H9 (cell line): ENCODE measurements around the gene OAS2. TPM values are rescaled to one million over a fixed set of nuclear protein-coding genes. Genes with fewer than 3 reads are reported as not detected.

Source experiments
- DNase-seq: peaks from one replicate; pipeline ENCODE4 v3.0.0-alpha.2; 2017
- H2AFZ ChIP-seq: one replicate; pipeline ENCODE4 v1.6.1; 2013; ENCODE audit warnings: mild to moderate bottlenecking, low read length, control low read depth, moderate library complexity
- H2AK5ac ChIP-seq: 2 replicates; pipeline ENCODE4 v1.6.1; 2013; ENCODE audit warnings: low read length, control low read depth, mixed read lengths; ENCODE audit not compliant: insufficient read length
- H2BK120ac ChIP-seq: one replicate; pipeline ENCODE4 v1.6.1; 2013; ENCODE audit warnings: low read depth, mild to moderate bottlenecking, low read length, control low read depth, inconsistent platforms; ENCODE audit not compliant: poor library complexity, severe bottlenecking
- H2BK12ac ChIP-seq: 2 replicates; pipeline ENCODE4 v1.6.1; 2013; ENCODE audit warnings: low read length, control low read depth, mixed read lengths, low read depth; ENCODE audit not compliant: insufficient read length
- H2BK15ac ChIP-seq: 2 replicates; pipeline ENCODE4 v1.6.1; 2013; ENCODE audit warnings: low read depth, low read length, control low read depth
- H2BK20ac ChIP-seq: one replicate; pipeline ENCODE4 v1.6.1; 2013; ENCODE audit warnings: low read depth, mild to moderate bottlenecking, low read length, control low read depth, inconsistent platforms; ENCODE audit not compliant: poor library complexity, severe bottlenecking
- H2BK5ac ChIP-seq: 2 replicates; pipeline ENCODE4 v1.6.1; 2013; ENCODE audit warnings: low read length, control low read depth, mixed read lengths; ENCODE audit not compliant: insufficient read length
- H3K14ac ChIP-seq: 2 replicates; pipeline ENCODE4 v1.6.1; 2013; ENCODE audit warnings: low read length, control low read depth; ENCODE audit not compliant: insufficient read depth
- H3K18ac ChIP-seq: 2 replicates; pipeline ENCODE4 v1.6.1; 2013; ENCODE audit warnings: low read depth, mild to moderate bottlenecking, mixed read lengths, low read length, control low read depth; ENCODE audit not compliant: insufficient read length
- H3K23ac ChIP-seq: 2 replicates; pipeline ENCODE4 v1.6.1; 2013; ENCODE audit warnings: low read length, control low read depth, mixed read lengths, low read depth; ENCODE audit not compliant: insufficient read length
- H3K23me2 ChIP-seq: 2 replicates; pipeline ENCODE4 v1.6.1; 2013; ENCODE audit warnings: low read depth, mild to moderate bottlenecking, mixed read lengths, low read length, control low read depth; ENCODE audit not compliant: insufficient read length, poor library complexity, severe bottlenecking
- H3K27ac ChIP-seq: 2 replicates; pipeline ENCODE4 v1.5.1; 2013; ENCODE audit warnings: low read length, control low read depth, mixed read lengths, low read depth; ENCODE audit not compliant: insufficient read length
- H3K27me3 ChIP-seq: 2 replicates; pipeline ENCODE4 v1.6.1; 2013; ENCODE audit warnings: low read length, control low read depth, inconsistent platforms; ENCODE audit not compliant: insufficient read depth
- H3K4ac ChIP-seq: 2 replicates; pipeline ENCODE4 v1.6.1; 2013; ENCODE audit warnings: low read depth, mild to moderate bottlenecking, control low read depth, inconsistent platforms, low read length, moderate library complexity
- H3K4me1 ChIP-seq: 2 replicates; pipeline ENCODE4 v1.6.1; 2013; ENCODE audit warnings: low read length, control low read depth, inconsistent platforms; ENCODE audit not compliant: insufficient read depth
- H3K4me2 ChIP-seq: 2 replicates; pipeline ENCODE4 v1.6.1; 2013; ENCODE audit warnings: low read length, control low read depth, mixed read lengths; ENCODE audit not compliant: insufficient read length, insufficient read depth
- H3K56ac ChIP-seq: 2 replicates; pipeline ENCODE4 v1.6.1; 2013; ENCODE audit warnings: low read depth, mild to moderate bottlenecking, mixed read lengths, low read length, control low read depth; ENCODE audit not compliant: insufficient read length
- H3K79me1 ChIP-seq: 2 replicates; pipeline ENCODE4 v1.6.1; 2013; ENCODE audit warnings: low read depth, mild to moderate bottlenecking, moderate library complexity, low read length, control low read depth, inconsistent platforms; ENCODE audit not compliant: insufficient read depth, poor library complexity, severe bottlenecking
- H3K79me2 ChIP-seq: 2 replicates; pipeline ENCODE4 v1.6.1; 2013; ENCODE audit warnings: low read length, control low read depth, inconsistent platforms; ENCODE audit not compliant: insufficient read depth
- H3K9ac ChIP-seq: 2 replicates; pipeline ENCODE4 v1.6.1; 2013; ENCODE audit warnings: low read length, control low read depth, mixed read lengths; ENCODE audit not compliant: insufficient read length; ENCODE audit errors: extremely low read depth
- H3K9me3 ChIP-seq: one replicate; pipeline ENCODE4 v1.6.1; 2013; ENCODE audit warnings: low read depth, low read length, inconsistent platforms; ENCODE audit not compliant: control insufficient read depth
- H3T11ph ChIP-seq: one replicate; pipeline ENCODE4 v1.6.1; 2013; ENCODE audit warnings: mild to moderate bottlenecking, low read length, control low read depth, inconsistent platforms
- H4K20me1 ChIP-seq: one replicate; pipeline ENCODE4 v1.6.1; 2013; ENCODE audit not compliant: control insufficient read depth, insufficient read length, insufficient read depth
- H4K5ac ChIP-seq: 2 replicates; pipeline ENCODE4 v1.6.1; 2013; ENCODE audit warnings: low read depth, mild to moderate bottlenecking, mixed read lengths, low read length, control low read depth; ENCODE audit not compliant: insufficient read length
- H4K8ac ChIP-seq: replicated peaks from 2 replicates; pipeline ENCODE4 v1.6.1; 2013; ENCODE audit warnings: low read length, control low read depth, mixed read lengths, low read depth; ENCODE audit not compliant: insufficient read length
- H4K91ac ChIP-seq: 2 replicates; pipeline ENCODE4 v1.6.1; 2013; ENCODE audit warnings: low read depth, mild to moderate bottlenecking, moderate library complexity, mixed read lengths, low read length, control low read depth; ENCODE audit not compliant: insufficient read length
- H3K27ac Mint-ChIP-seq, 3 experiments: 2 replicates in 2 of 3; 3 replicates in 1 of 3; pipeline ENCODE4 v1.8.0; 2020 to 2021; ENCODE audit warnings: mixed read lengths in 3 of 3, mild to moderate bottlenecking in 1 of 3, moderate library complexity in 1 of 3
- H3K27me3 Mint-ChIP-seq: 2 replicates; pipeline ENCODE4 v1.8.0; 2021; ENCODE audit warnings: low read depth, mild to moderate bottlenecking, moderate library complexity, mixed read lengths
- H3K36me3 Mint-ChIP-seq, 3 experiments: 2 replicates in 2 of 3; 3 replicates in 1 of 3; pipeline ENCODE4 v1.8.0; 2020 to 2021; ENCODE audit warnings: low read depth in 3 of 3, mixed read lengths in 3 of 3; ENCODE audit not compliant: insufficient read depth in 1 of 3
- H3K4me1 Mint-ChIP-seq, 2 experiments: 2 replicates each; pipeline ENCODE4 v1.8.0; 2020; ENCODE audit warnings: mixed read lengths in 2 of 2
- H3K4me3 Mint-ChIP-seq, 2 experiments: 2 replicates in 1 of 2; 3 replicates in 1 of 2; pipeline ENCODE4 v1.8.0; 2020 to 2021; ENCODE audit warnings: mild to moderate bottlenecking in 2 of 2, mixed read lengths in 2 of 2, moderate library complexity in 1 of 2
- H3K9me3 Mint-ChIP-seq, 2 experiments: 2 replicates in 1 of 2; 3 replicates in 1 of 2; pipeline ENCODE4 v1.8.0; 2020; ENCODE audit warnings: mild to moderate bottlenecking in 2 of 2, mixed read lengths in 2 of 2, moderate library complexity in 1 of 2
- WGBS: extraction: QIAGEN DNeasy Blood & Tissue Kit; methylation state at CpG from one replicate; pipeline ENCODE4 v1.1.7; 2013; ENCODE audit warnings: missing lambda C conversion rate, low lambda C conversion rate, mixed read lengths; ENCODE audit not compliant: insufficient read length; ENCODE audit errors: extremely low coverage; 5-methylcytosine and 5-hydroxymethylcytosine counted together
- total RNA-seq: library from RNA; stranded (reverse); gene quantifications from 2 replicates; pipeline ENCODE4 v1.2.1, GENCODE V29; 2021
- TF ChIP-seq, protein P1 (sequence below): fragments of 200-600 bp; sonication (generic); conservative IDR thresholded peaks from 3 replicates; pipeline ENCODE4 v1.8.0; 2021; ENCODE audit warnings: antibody characterized with exemption, mild to moderate bottlenecking

OAS2 gene
- total RNA-seq, 1 experiment from 2014 or later: not detected

DNA sequence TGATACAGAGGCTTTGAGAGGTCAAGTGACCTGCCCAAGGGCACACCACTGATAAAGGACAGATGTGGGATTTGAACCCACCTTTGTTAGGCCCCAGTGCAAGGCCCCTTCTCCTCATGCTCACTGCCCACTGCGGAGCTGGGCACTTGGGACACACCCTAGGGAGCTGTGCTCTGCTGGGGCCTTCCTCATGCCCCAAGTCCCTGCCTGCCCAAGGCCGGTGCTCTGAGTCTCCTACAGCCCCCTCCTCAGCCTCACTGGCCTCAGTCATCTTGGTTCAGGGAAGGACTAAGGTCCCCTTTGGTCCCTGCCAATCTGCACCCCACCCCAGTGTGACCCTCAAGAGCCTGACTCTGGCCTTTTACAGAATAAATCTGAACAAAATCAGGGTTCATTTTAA is 48.0 kb upstream of the OAS2 start:
- no peak overlapping the region for H3K18ac ChIP-seq
- no peak overlapping the region for H2BK120ac ChIP-seq
- Mint-ChIP-seq H3K9me3 (peaks cover 22% of the 10 kb centered on the region in 2 experiments), H3K4me3 (no peak overlapping the region), H3K4me1 (peaks cover 17 to 18% of the 10 kb centered on the region in 2 experiments), H3K36me3 (peaks cover 0 to 14% (median 9%) of the 10 kb centered on the region in 3 experiments; a peak in 4 of 7 replicates), H3K27me3 (peaks cover 4% of the 10 kb centered on the region; the same call in 1 of the 2 replicates), H3K27ac (no peak overlapping the region)
- H2BK5ac ChIP-seq: no peak overlapping the region
- no peak overlapping the region for H3K27ac ChIP-seq
- no peaks in the 10 kb centered on the region for H3K9me3 ChIP-seq
- no peak overlapping the region for H3K56ac ChIP-seq
- no peak overlapping the region for H4K91ac ChIP-seq
- TF ChIP-seq, protein P1, sequence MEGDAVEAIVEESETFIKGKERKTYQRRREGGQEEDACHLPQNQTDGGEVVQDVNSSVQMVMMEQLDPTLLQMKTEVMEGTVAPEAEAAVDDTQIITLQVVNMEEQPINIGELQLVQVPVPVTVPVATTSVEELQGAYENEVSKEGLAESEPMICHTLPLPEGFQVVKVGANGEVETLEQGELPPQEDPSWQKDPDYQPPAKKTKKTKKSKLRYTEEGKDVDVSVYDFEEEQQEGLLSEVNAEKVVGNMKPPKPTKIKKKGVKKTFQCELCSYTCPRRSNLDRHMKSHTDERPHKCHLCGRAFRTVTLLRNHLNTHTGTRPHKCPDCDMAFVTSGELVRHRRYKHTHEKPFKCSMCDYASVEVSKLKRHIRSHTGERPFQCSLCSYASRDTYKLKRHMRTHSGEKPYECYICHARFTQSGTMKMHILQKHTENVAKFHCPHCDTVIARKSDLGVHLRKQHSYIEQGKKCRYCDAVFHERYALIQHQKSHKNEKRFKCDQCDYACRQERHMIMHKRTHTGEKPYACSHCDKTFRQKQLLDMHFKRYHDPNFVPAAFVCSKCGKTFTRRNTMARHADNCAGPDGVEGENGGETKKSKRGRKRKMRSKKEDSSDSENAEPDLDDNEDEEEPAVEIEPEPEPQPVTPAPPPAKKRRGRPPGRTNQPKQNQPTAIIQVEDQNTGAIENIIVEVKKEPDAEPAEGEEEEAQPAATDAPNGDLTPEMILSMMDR: no peak
- no peak overlapping the region for H3T11ph ChIP-seq
- no peak overlapping the region for H3K9ac ChIP-seq
- no peaks in the 10 kb centered on the region for H3K4me1 ChIP-seq
- H2AFZ ChIP-seq: no peak overlapping the region
- no peaks in the 10 kb centered on the region for H3K79me2 ChIP-seq
- no peak overlapping the region for H2BK15ac ChIP-seq
- no peak overlapping the region for H2BK20ac ChIP-seq
- no peak for DNase-seq
- no peak overlapping the region for H3K4ac ChIP-seq
- H3K23me2 ChIP-seq: no peaks in the 10 kb centered on the region
- H3K79me1 ChIP-seq: no peaks in the 10 kb centered on the region
- no peak overlapping the region for H2AK5ac ChIP-seq
- H3K14ac ChIP-seq: no peak overlapping the region
- no peak overlapping the region for H2BK12ac ChIP-seq
- no peak overlapping the region for H3K4me2 ChIP-seq
- H4K8ac ChIP-seq: no peak overlapping the region
- no peaks in the 10 kb centered on the region for H4K20me1 ChIP-seq
- H4K5ac ChIP-seq: no peak overlapping the region
- H3K27me3 ChIP-seq: no peaks in the 10 kb centered on the region
- WGBS: no CpG with 5 or more reads among the region's 2 CpGs
- no peak overlapping the region for H3K23ac ChIP-seq
